GM10266 (cell line): ENCODE results near the gene SUFU.
"Not testable (repeated sequence)": the region's sequence is repeated elsewhere in the genome, so short reads cannot be mapped to it uniquely, and the experiment has no call there.

ENCODE experiments used
- DNase-seq: peaks from one replicate; pipeline ENCODE4 v3.0.0; 2012; ENCODE audit errors: extremely low spot score
- CTCF ChIP-seq: IDR thresholded peaks from 2 replicates; pipeline ENCODE4 v1.5.1; 2012; ENCODE audit warnings: mild to moderate bottlenecking, low read depth; ENCODE audit not compliant: control insufficient read depth, insufficient read depth; ENCODE audit errors: missing control alignments

SUFU gene

GRCh38 chr10:102534333-102534732, 30.6 kb downstream of the SUFU start:
- DNase-seq: no peak
- TF ChIP-seq CTCF: no peak

- not testable (repeated sequence) for DNase-seq
These were observed 31.2 kb downstream of the SUFU start for GRCh38 chr10:102534966-102535365.

- DNase-seq: no peak
- no peak for TF ChIP-seq CTCF
These were observed 31.8 kb downstream of the SUFU start for GRCh38 chr10:102535481-102536147.

- no peak for DNase-seq
- no peak for TF ChIP-seq CTCF
These were observed 33.6 kb downstream of the SUFU start for GRCh38 chr10:102537367-102537766.

GRCh38 chr10:102537948-102538347, 34.2 kb downstream of the SUFU start:
- DNase-seq: no peak
- no peak for TF ChIP-seq CTCF

GRCh38 chr10:102538811-102539210, 35.0 kb downstream of the SUFU start:
- TF ChIP-seq CTCF: no peak

GRCh38 chr10:102540023-102540422, 36.3 kb downstream of the SUFU start:
- TF ChIP-seq CTCF: peak; percentile 24
- DNase-seq: no peak

More at GRCh38 chr10:102538811-102539210, 35.0 kb downstream of the SUFU start:
- DNase-seq: no peak

- no peak for TF ChIP-seq CTCF
- DNase-seq: no peak
These were observed 39.1 kb downstream of the SUFU start for GRCh38 chr10:102542800-102543418.
